HEK293 (cell line): Measurements from ENCODE around the gene ETV1.

Experiments
- CTCF ChIP-seq: fragments of 450-650 bp; formaldehyde crosslinking; IDR thresholded peaks from 2 replicates; pipeline ENCODE4 v1.5.1; 2016; ENCODE audit warnings: missing biosample characterization, missing genetic modification characterization
- HOXA7 ChIP-seq: sonication (generic); formaldehyde crosslinking; IDR thresholded peaks from 2 replicates; pipeline ENCODE4 v1.8.1; 2022; ENCODE audit warnings: missing genetic modification reagents, borderline replicate concordance
- YY1 ChIP-seq: fragments of 450-650 bp; formaldehyde crosslinking; IDR thresholded peaks from 2 replicates; pipeline ENCODE4 v1.5.1; 2018; ENCODE audit warnings: missing biosample characterization, missing genetic modification characterization
- ZNF76 ChIP-seq: fragments of 450-650 bp; formaldehyde crosslinking; IDR thresholded peaks from 2 replicates; pipeline ENCODE4; 2016; ENCODE audit warnings: low read depth, missing biosample characterization, missing genetic modification characterization, borderline replicate concordance

- TF ChIP-seq CTCF (no peak), HOXA7 (no peak), ZNF76 (no peak), YY1 (no peak)
Observed at GRCh38 chr7:13880789-13881188, 108.7 kb downstream of the ETV1 start.
